HepG2 (cell line): ENCODE measurements around the gene FGF21. TPM values are rescaled to one million over a fixed set of nuclear protein-coding genes. Genes with fewer than 3 reads are reported as not detected.
A peak's percentile ranks its signal among the peaks of the same experiment; 100 is the strongest.

Experiments
- ATAC-seq: fragments of 200-7000 bp; cut with Tn5 transposase; 3 replicates; pipeline ENCODE4 v1.9.1; 2020; ENCODE audit warnings: mild to moderate bottlenecking, moderate library complexity
- BruUV-seq: library from RNA; stranded (reverse); fragments of 400-500 nt; replicated peaks from 2 replicates; lab custom pipeline; 2021; lab: Mats Ljungman, UMichigan
- CTCF ChIA-PET: fragments of 300-600 bp; formaldehyde crosslinking; extraction: SDS; loops from one replicate; lab custom pipeline; 2021; ENCODE audit warnings: low total read pairs, inconsistent platforms, low intra/inter-chr PET ratio; lab: Yijun Ruan, JAX
- POLR2A ChIA-PET: fragments of 350-600 bp; sonication (Branson Sonifier 250); formaldehyde crosslinking; loops from one replicate; lab custom pipeline; 2020; ENCODE audit warnings: antibody characterized with exemption, inconsistent platforms; lab: Yijun Ruan, JAX
- DNase-seq: peaks from one replicate; pipeline ENCODE4 v3.0.0-alpha.2; 2015; ENCODE audit warnings: low spot score
- FAIRE-seq: peaks from 3 replicates; lab custom pipeline; 2011; peaks lifted over from hg19 to GRCh38; lab: Jason Lieb, UNC
- H2AFZ ChIP-seq: one replicate; pipeline ENCODE4 v1.6.1; 2011; ENCODE audit warnings: low read length, inconsistent platforms
- H3K27ac ChIP-seq: fragments of 300-600 bp; 3 replicates; pipeline ENCODE4 v1.8.0; 2011; ENCODE audit warnings: mixed run types, mild to moderate bottlenecking, mixed read lengths, low read length, inconsistent platforms; ENCODE audit not compliant: insufficient read depth; ENCODE audit errors: extremely low read length
- H3K27me3 ChIP-seq, 2 experiments: fragments of 200-600 bp in 1 of 2; 2 replicates in 1 of 2; 3 replicates in 1 of 2; pipeline versions ENCODE4 v1.6.0 to v1.8.0; 2011; ENCODE audit warnings: low read length in 2 of 2, mild to moderate bottlenecking in 2 of 2, moderate library complexity in 2 of 2, inconsistent platforms in 1 of 2; ENCODE audit not compliant: insufficient read depth in 2 of 2, control insufficient read depth in 1 of 2
- H3K36me3 ChIP-seq, 2 experiments: fragments of 200-600 bp in 1 of 2; replicated peaks in 1 of 2; 2 replicates in 1 of 2; 3 replicates in 1 of 2; pipeline versions ENCODE4 v1.5.1 to v1.8.0; 2011; ENCODE audit warnings: low read length in 2 of 2, inconsistent platforms in 1 of 2; ENCODE audit not compliant: insufficient read depth in 2 of 2, control insufficient read depth in 1 of 2
- H3K4me1 ChIP-seq: 2 replicates; pipeline ENCODE4 v1.5.1; 2012; ENCODE audit warnings: low read length, inconsistent platforms; ENCODE audit not compliant: insufficient read depth
- H3K4me2 ChIP-seq: 2 replicates; pipeline ENCODE4 v1.6.0; 2011; ENCODE audit warnings: low read depth, low read length, inconsistent platforms
- H3K4me3 ChIP-seq, 3 experiments: fragments of 200-600 bp in 1 of 3; sonication (generic), shearing (Covaris generic) in 1 of 3; replicated peaks in 1 of 3; 2 replicates each; pipeline ENCODE4 v1.5.1; 2011 to 2016; ENCODE audit warnings: low read length in 3 of 3, inconsistent platforms in 2 of 3, low read depth in 2 of 3, mild to moderate bottlenecking in 2 of 3, control low read depth in 1 of 3, mixed read lengths in 1 of 3; ENCODE audit not compliant: insufficient read depth in 1 of 3
- H3K79me2 ChIP-seq: one replicate; pipeline ENCODE4 v1.6.1; 2011; ENCODE audit warnings: low read length, inconsistent platforms; ENCODE audit not compliant: insufficient read depth
- H3K9ac ChIP-seq: 2 replicates; pipeline ENCODE4 v1.6.0; 2011; ENCODE audit warnings: mild to moderate bottlenecking, low read depth, low read length, inconsistent platforms; ENCODE audit not compliant: insufficient read depth
- H3K9me3 ChIP-seq: 2 replicates; pipeline ENCODE4 v1.5.1; 2012; ENCODE audit warnings: mild to moderate bottlenecking, low read length
- H4K20me1 ChIP-seq: 2 replicates; pipeline ENCODE4 v1.6.0; 2011; ENCODE audit warnings: inconsistent platforms, mild to moderate bottlenecking, low read length, moderate library complexity; ENCODE audit not compliant: insufficient read depth
- CHCHD3 ChIP-seq: sonication (generic); formaldehyde crosslinking; IDR thresholded peaks from 2 replicates; pipeline ENCODE4 v1.8.0; 2022; ENCODE audit warnings: mild to moderate bottlenecking, missing genetic modification reagents, moderate library complexity
- SIX4 ChIP-seq: sonication (generic); formaldehyde crosslinking; IDR thresholded peaks from 2 replicates; pipeline ENCODE4 v1.4.0; 2020; ENCODE audit warnings: missing genetic modification reagents
- ZNF746 ChIP-seq: sonication (generic); formaldehyde crosslinking; IDR thresholded peaks from 2 replicates; pipeline ENCODE4 v1.8.0; 2022; ENCODE audit warnings: mild to moderate bottlenecking, missing genetic modification reagents
- ZNF749 ChIP-seq: sonication (generic); formaldehyde crosslinking; IDR thresholded peaks from 2 replicates; pipeline ENCODE4 v1.8.0; 2022; ENCODE audit warnings: mild to moderate bottlenecking, missing genetic modification reagents, moderate library complexity, borderline replicate concordance
- ZSCAN22 ChIP-seq: sonication (generic); formaldehyde crosslinking; IDR thresholded peaks from 2 replicates; pipeline ENCODE4 v1.4.0; 2020; ENCODE audit warnings: mild to moderate bottlenecking, missing genetic modification reagents
- WGBS: methylation state at CpG from one replicate; pipeline ENCODE4 v1.1.6; 2017; ENCODE audit warnings: low lambda C conversion rate; 5-methylcytosine and 5-hydroxymethylcytosine counted together
- in situ Hi-C: cut with HindIII; loops from 2 replicates; pipeline ENCODE4 v1.10.0; 2017; ENCODE audit warnings: low pct_unique_long_range_greater_than_20kb; ENCODE audit not compliant: extremely low pct_ligation_motif_present
- intact Hi-C: fragments of 100-400 bp; cut with micrococcal nuclease; formaldehyde crosslinking; loops from one replicate; pipeline ENCODE4 v1.10.0; 2022; ENCODE audit not compliant: unreplicated experiment
- polyA plus RNA-seq, 8 experiments: library from polyadenylated mRNA; depleted of rRNA in 3 of 8; stranded (reverse) in 7 of 8; unstranded in 1 of 8; fragments of >200 nt; fragmentation: Illumina TruSeq in 4 of 8; extraction: Trizol in 4 of 8; gene quantifications; 2 replicates each; pipeline versions ENCODE4 v1.2.1 to v1.2.3, GENCODE V29; 2011 to 2016; ENCODE audit warnings: low read depth in 4 of 8, missing spikeins in 1 of 8, mixed read lengths in 1 of 8; ENCODE audit not compliant: insufficient read depth in 1 of 8
- total RNA-seq, 5 experiments: library from RNA; depleted of rRNA; stranded (reverse); fragments of >200 nt; fragmentation: Illumina TruSeq; extraction: Trizol; gene quantifications; 2 replicates each; pipeline ENCODE4 v1.2.3, GENCODE V29; 2016; ENCODE audit warnings: low read depth in 1 of 5
- TF ChIP-seq, protein P1 (sequence below), 2 experiments: IDR thresholded peaks; 2 replicates each; pipeline ENCODE4 v1.6.1; 2011 to 2012; ENCODE audit warnings: low read length in 2 of 2, borderline replicate concordance in 1 of 2, low read depth in 1 of 2, mild to moderate bottlenecking in 1 of 2, moderate library complexity in 1 of 2
- TF ChIP-seq, protein P2 (sequence below): sonication (generic); formaldehyde crosslinking; IDR thresholded peaks from 2 replicates; pipeline ENCODE4 v1.5.1; 2020; ENCODE audit warnings: mild to moderate bottlenecking, missing genetic modification reagents, moderate library complexity

Gene FGF21
- total and polyA plus RNA-seq, 2 of the 13 experiments (the other 11 are each of a cell fraction or from before 2014, with no cell fraction given): 0.17 TPM; not detected in 1

DNA sequence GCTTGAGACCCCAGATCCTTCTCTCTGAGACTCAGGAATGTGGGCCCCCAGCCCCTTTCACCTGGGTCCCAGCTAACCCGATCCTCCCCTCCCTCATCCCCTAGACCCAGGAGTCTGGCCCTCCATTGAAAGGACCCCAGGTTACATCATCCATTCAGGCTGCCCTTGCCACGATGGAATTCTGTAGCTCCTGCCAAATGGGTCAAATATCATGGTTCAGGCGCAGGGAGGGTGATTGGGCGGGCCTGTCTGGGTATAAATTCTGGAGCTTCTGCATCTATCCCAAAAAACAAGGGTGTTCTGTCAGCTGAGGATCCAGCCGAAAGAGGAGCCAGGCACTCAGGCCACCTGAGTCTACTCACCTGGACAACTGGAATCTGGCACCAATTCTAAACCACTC is 463 bp downstream of the FGF21 start:
- Histone ChIP-seq H3K4me3 (no peak overlapping the region), H4K20me1 (no peaks in the 10 kb centered on the region), H2AFZ (no peak overlapping the region), H3K9me3 (no peaks in the 10 kb centered on the region), H3K4me1 (peaks cover 53% of the 10 kb centered on the region), H3K4me2 (no peak overlapping the region), H3K79me2 (no peaks in the 10 kb centered on the region), H3K36me3 (no peaks in the 10 kb centered on the region), H3K27ac (no peak overlapping the region), H3K9ac (peak overlapping the region; percentile 13; the same call in 1 of the 2 replicates), H3K27me3 (no peaks in the 10 kb centered on the region)
- ChIA-PET CTCF (no interaction called here), POLR2A (interaction anchor here (0.6 kb wide), 1 partner anchor 39 kb away, joined by 3 read pairs; no protein-coding TSS in a partner anchor)
- FAIRE-seq (no peak), DNase-seq (no peak), ATAC-seq (no peak)
- intact Hi-C loops (loop anchor here (2.0 kb wide), 1 partner anchor 17 kb away; no protein-coding TSS in a partner anchor), in situ Hi-C loops (no loop called here)
- BruUV-seq: no TSS peak
- TF ChIP-seq SIX4 (CRISPR knock-in tag) (no peak), ZNF746 (CRISPR knock-in tag) (no peak)
- TF ChIP-seq, protein P1, sequence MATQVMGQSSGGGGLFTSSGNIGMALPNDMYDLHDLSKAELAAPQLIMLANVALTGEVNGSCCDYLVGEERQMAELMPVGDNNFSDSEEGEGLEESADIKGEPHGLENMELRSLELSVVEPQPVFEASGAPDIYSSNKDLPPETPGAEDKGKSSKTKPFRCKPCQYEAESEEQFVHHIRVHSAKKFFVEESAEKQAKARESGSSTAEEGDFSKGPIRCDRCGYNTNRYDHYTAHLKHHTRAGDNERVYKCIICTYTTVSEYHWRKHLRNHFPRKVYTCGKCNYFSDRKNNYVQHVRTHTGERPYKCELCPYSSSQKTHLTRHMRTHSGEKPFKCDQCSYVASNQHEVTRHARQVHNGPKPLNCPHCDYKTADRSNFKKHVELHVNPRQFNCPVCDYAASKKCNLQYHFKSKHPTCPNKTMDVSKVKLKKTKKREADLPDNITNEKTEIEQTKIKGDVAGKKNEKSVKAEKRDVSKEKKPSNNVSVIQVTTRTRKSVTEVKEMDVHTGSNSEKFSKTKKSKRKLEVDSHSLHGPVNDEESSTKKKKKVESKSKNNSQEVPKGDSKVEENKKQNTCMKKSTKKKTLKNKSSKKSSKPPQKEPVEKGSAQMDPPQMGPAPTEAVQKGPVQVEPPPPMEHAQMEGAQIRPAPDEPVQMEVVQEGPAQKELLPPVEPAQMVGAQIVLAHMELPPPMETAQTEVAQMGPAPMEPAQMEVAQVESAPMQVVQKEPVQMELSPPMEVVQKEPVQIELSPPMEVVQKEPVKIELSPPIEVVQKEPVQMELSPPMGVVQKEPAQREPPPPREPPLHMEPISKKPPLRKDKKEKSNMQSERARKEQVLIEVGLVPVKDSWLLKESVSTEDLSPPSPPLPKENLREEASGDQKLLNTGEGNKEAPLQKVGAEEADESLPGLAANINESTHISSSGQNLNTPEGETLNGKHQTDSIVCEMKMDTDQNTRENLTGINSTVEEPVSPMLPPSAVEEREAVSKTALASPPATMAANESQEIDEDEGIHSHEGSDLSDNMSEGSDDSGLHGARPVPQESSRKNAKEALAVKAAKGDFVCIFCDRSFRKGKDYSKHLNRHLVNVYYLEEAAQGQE (IDR thresholded peaks at IDR 0.05; ENCODE audit: borderline replicate concordance in 1 of 2, low read depth in 1 of 2, low read length in 2 of 2): no peak
- 86% methylated on average over 4 of the region's 5 CpGs for WGBS

DNA sequence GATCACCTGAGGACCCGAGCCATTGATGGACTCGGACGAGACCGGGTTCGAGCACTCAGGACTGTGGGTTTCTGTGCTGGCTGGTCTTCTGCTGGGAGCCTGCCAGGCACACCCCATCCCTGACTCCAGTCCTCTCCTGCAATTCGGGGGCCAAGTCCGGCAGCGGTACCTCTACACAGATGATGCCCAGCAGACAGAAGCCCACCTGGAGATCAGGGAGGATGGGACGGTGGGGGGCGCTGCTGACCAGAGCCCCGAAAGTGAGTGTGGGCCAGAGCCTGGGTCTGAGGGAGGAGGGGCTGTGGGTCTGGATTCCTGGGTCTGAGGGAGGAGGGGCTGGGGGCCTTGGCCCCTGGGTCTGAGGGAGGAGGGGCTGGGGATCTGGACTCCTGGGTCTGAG is 888 bp downstream of the FGF21 start:
- Histone ChIP-seq H3K4me3 (no peak overlapping the region), H3K36me3 (no peaks in the 10 kb centered on the region), H4K20me1 (no peaks in the 10 kb centered on the region), H3K4me1 (peaks cover 57% of the 10 kb centered on the region), H3K4me2 (no peak overlapping the region), H3K9ac (no peak overlapping the region), H3K9me3 (no peaks in the 10 kb centered on the region), H3K27me3 (no peaks in the 10 kb centered on the region), H2AFZ (no peak overlapping the region), H3K27ac (no peak overlapping the region), H3K79me2 (no peaks in the 10 kb centered on the region)
- ChIA-PET CTCF (no interaction called here), POLR2A (interaction anchor here (0.6 kb wide), 1 partner anchor 40 kb away, joined by 3 read pairs; no protein-coding TSS in a partner anchor)
- WGBS: 100% methylated on average over 1 of the region's 11 CpGs
- no peak for FAIRE-seq
- no peak for ATAC-seq
- no peak for DNase-seq
- in situ Hi-C loops (no loop called here), intact Hi-C loops (no loop called here)
- TF ChIP-seq CHCHD3 (CRISPR knock-in tag) (no peak), ZSCAN22 (CRISPR knock-in tag) (peak; percentile 87; the same call in 1 of the 2 replicates), ZNF749 (CRISPR knock-in tag) (no peak)
- TF ChIP-seq, protein P2, sequence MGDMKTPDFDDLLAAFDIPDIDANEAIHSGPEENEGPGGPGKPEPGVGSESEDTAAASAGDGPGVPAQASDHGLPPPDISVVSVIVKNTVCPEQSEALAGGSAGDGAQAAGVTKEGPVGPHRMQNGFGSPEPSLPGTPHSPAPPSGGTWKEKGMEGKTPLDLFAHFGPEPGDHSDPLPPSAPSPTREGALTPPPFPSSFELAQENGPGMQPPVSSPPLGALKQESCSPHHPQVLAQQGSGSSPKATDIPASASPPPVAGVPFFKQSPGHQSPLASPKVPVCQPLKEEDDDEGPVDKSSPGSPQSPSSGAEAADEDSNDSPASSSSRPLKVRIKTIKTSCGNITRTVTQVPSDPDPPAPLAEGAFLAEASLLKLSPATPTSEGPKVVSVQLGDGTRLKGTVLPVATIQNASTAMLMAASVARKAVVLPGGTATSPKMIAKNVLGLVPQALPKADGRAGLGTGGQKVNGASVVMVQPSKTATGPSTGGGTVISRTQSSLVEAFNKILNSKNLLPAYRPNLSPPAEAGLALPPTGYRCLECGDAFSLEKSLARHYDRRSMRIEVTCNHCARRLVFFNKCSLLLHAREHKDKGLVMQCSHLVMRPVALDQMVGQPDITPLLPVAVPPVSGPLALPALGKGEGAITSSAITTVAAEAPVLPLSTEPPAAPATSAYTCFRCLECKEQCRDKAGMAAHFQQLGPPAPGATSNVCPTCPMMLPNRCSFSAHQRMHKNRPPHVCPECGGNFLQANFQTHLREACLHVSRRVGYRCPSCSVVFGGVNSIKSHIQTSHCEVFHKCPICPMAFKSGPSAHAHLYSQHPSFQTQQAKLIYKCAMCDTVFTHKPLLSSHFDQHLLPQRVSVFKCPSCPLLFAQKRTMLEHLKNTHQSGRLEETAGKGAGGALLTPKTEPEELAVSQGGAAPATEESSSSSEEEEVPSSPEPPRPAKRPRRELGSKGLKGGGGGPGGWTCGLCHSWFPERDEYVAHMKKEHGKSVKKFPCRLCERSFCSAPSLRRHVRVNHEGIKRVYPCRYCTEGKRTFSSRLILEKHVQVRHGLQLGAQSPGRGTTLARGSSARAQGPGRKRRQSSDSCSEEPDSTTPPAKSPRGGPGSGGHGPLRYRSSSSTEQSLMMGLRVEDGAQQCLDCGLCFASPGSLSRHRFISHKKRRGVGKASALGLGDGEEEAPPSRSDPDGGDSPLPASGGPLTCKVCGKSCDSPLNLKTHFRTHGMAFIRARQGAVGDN (CRISPR knock-in tag): no peak
- BruUV-seq: no TSS peak
